Measurements from ENCODE around the gene TUT4.

The TUT4 gene

GRCh38 chr1:52402860-52403240 is 150.0 kb downstream of the TUT4 start:
- peak overlapping the region; percentile 9; the same call in 1 of the 2 replicates for H3K4me3 ChIP-seq (ENCODE audit: low read depth, low read length)
- TF ChIP-seq CTCF (IDR thresholded peaks at IDR 0.05; ENCODE audit: low read depth, low read length), result no peak

GRCh38 chr1:52400131-52400530 is 152.8 kb downstream of the TUT4 start:
- TF ChIP-seq CTCF (IDR thresholded peaks at IDR 0.05; ENCODE audit: low read depth, low read length), result no peak
- no peak overlapping the region for H3K4me3 ChIP-seq (ENCODE audit: low read depth, low read length)

- no peak overlapping the region for H3K4me3 ChIP-seq (ENCODE audit: low read depth, low read length)
- no peak for TF ChIP-seq CTCF (IDR thresholded peaks at IDR 0.05; ENCODE audit: low read depth, low read length)
Measured at GRCh38 chr1:52399629-52400028, 153.3 kb downstream of the TUT4 start.

- H3K4me3 ChIP-seq (ENCODE audit: low read depth, low read length), result no peak overlapping the region
- TF ChIP-seq CTCF (IDR thresholded peaks at IDR 0.05; ENCODE audit: low read depth, low read length), result no peak
Measured at GRCh38 chr1:52393174-52393573, 159.7 kb downstream of the TUT4 start.

GRCh38 chr1:52386458-52386857 is 166.4 kb downstream of the TUT4 start:
- H3K4me3 ChIP-seq (ENCODE audit: low read depth, low read length), result no peak overlapping the region
- no peak for TF ChIP-seq CTCF (IDR thresholded peaks at IDR 0.05; ENCODE audit: low read depth, low read length)

- TF ChIP-seq CTCF (IDR thresholded peaks at IDR 0.05; ENCODE audit: low read depth, low read length), result no peak
- no peak overlapping the region for H3K4me3 ChIP-seq (ENCODE audit: low read depth, low read length)
Measured at GRCh38 chr1:52385376-52385775, 167.5 kb downstream of the TUT4 start.

Measured in WI38 (cell line).